Germinal center (tissue), 1 donor: ENCODE results near the gene SYT11.
"Not testable (repeated sequence)": the region's sequence is repeated elsewhere in the genome, so short reads cannot be mapped to it uniquely, and the experiment has no call there.

Experiments
- DNase-seq: peaks from one replicate; pipeline ENCODE4 v3.0.0; 2012; ENCODE audit warnings: mixed read lengths, low spot score

The SYT11 gene

DNA sequence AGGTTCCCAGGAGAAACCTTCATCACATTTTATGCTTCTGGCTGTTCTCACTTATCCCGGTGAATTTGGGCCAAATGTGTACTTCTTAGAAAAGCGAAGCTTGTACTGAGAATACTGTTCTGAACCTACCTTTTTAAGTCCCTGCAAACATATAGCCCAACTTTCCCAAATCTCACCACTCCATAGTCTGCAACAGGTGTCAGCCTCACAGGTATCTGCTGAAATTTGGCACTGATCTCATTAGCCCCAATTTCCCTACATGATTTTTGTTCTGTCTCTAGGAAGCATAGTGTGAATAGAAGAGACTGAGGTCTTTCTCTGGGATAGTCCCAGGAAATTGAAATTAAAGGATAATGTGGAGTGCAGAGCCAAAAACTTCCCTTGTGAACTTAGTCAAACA, 40.3 kb downstream of the SYT11 start:
- no peak for DNase-seq

DNA sequence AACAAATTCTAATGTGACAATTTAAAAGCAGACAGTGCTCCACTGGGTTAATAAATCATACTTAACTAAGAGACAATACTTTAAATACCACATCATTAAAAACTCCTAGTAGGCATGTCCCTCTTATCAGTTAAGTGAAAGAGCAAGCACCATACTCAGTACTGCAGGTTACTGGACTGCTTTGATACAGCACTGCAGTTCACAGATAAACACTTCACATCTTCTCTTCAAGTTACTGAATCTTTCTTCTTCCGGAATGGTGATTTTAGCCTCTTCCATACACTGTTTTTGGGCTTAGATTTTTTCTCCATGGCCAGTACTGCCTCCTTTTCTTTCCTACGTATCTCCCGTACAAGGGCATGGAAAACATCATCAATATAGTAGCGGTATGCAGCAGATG, 40.8 kb downstream of the SYT11 start:
- no peak for DNase-seq

DNA sequence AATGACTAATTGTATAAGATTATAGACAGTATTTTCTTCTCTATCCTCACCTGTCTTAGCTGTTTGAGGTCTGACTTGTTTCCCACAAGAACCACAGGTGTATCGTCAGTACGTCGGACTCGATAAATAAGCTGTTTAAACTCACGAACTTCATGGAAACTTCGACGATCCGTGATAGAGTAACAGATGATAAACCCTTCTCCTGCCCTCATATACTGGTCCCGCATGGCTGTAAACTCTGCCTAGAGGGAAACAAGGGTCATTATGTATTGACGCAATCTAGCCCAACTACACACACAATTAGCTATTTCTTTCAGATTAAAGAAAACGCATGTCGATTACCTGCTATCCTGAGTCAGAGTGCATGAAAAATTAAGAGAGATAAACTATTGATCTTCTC, 44.9 kb downstream of the SYT11 start:
- no peak for DNase-seq

DNA sequence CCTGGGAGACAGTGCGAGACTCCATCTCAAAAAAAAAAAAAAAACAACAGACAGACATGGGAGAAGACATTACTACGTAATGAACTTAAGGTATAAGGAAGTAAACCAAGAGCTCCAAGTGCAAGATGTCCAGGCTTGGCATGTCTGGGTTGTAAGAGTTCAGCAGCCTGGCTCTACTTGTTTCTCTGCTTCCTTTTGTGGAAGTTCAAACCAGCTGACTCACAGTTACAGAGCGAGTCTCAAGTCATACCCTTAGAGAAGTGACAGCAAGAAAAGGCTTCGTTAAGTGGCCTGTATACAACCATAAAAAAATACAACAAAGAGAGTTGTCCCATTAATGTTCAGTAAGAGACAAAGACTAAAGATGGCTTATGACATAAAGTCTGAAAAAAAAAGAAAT, 50.5 kb downstream of the SYT11 start:
- DNase-seq = no peak

DNA sequence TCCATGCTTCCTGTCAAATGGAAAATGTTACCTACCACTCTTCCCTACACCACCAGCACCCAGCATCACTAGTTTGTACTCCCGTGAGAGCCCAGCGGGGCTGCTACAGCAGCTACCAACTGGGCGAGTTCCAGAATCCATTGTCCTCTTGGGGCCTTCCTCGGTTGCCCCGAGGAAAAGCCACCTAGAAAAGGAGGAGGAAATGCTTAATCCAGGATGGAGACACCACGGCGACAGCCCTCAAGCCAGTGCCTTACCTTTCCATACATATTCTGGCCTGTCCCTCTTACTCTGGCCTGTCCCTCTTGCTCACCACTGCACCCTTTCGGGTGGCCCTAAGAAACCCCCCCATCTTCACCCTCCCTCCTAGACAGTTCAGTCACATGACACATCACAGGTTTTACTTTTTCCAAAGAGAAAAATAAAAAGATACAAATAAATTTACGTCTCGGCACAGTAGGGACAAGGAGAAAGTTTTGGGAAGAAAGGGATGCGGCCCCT, 51.3 kb downstream of the SYT11 start:
- no peak for DNase-seq

DNA sequence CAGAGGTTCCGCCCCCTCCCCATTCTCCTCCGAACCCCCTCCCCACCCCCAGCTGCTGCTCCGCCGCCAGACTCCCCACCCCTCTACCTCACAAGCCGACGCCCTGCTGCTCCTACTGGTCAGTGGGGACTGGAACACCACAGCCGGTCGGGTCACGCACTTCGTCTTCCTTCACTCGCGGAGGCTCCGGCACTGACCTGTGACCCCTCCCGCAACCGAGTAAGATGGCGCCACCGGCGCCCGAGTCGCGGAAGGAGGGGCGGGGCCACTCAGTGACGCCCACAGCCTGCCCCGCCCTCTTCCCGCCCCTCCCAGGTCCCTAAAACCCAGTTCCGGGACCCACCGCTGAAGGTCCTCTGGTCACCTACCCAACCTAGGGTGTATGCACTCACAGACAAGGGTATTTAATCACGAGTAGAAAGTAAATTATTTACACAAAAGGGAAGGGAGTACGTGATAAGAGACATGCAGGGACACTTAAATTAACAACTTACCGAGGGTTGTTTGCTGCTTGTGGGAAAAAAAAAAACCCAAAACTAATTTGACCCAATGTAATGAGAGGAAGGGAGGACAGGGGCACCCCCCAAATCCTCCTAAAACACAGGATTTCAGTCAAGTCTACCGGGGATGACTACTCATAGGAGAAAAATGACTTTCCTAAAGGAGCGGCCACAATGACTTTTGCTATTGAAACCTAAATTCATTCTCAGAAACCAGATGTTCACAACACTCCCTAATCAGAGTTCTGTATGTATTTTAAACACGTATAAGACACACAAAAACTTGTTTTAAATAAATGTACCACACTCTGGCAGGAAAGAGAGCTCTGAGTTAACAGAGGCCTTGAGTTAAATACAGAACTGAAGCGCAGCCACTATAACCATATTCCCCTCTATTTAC, 52.0 kb downstream of the SYT11 start, which contains the start of gene RIT1:
TSS of gene RIT1 (minus strand) at position 194 of the 900 bp plus-strand sequence. CDS start 588 bp downstream, outside the sequence.
- DNase-seq = peak; percentile 91

DNA sequence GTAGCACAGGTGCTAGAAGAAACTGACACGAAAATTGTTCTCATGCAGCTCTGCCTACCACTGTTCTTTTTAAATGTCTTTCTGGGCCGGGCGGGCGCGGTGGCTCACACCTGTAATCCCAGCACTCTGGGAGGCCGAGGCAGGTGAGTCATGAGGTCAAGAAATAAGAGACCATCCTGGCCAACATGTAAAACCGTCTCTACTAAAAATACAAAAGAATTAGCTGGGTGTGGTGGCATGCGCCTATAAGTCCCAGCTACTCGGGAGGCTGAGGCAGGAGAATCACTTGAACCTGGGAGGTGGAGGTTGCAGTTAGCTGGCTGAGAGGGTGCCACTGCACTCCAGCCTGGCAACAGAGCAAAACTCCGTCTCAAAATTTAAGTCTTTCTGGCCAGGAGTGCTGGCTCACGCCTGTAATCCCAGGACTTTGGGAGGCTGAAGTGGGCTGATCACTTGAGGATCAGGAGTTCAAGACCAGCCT, 52.7 kb downstream of the SYT11 start:
- DNase-seq = no peak

DNA sequence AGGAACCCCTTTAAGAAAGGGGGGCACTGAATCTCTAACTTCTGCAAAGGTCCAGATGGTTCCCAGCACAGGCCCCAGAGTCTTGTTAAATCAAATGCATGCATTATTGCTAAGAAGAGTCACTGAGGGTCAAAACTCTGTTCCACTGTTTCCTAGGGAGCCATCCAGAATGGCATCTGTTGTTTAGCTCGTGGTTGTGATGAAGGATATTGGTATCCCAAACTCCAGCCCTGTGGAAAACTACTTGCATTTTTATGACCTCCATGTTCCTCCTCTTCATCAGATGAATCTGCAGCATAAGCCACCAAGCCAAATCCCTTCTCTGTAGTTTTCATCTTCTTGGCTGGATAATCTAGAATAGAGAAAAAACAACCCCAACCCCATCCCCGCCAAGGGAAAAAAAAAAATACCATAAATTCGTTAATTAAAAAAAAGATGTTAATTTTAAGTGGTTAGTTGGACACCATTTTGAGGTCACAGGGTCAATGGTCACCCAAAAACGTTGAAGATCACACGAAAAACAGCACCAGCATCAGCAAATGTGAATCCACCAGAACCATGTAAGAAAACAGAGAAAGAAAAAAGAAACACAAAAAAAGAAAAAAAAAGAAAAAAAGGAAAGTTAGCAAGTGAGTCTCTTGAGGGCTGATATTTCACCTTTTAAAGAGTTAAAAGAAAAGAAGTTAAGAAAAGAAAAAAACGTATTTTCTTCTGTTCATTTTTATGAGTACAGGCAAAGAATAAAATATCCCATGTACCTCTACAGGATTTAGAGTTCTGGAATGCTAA, 54.8 kb downstream of the SYT11 start:
- DNase-seq = no peak

DNA sequence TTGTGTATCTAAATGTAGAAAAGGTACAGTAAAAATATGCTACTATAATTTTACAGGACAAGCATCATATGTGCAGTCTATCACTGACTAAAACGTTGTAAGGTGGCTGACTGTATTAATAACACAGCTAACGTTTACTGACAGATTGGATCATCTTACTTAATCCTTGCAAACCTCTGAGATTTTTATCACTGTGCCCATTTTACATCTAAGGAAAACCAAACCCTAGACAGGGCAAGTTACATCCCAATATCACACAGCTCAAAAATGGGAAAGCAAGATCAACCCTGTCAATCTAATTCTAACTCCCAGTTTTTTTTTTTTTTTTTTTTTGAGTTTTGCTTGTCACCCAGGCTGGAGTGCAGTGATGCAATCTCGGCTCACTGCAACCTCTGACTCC, 59.3 kb downstream of the SYT11 start:
- DNase-seq = no peak

DNA sequence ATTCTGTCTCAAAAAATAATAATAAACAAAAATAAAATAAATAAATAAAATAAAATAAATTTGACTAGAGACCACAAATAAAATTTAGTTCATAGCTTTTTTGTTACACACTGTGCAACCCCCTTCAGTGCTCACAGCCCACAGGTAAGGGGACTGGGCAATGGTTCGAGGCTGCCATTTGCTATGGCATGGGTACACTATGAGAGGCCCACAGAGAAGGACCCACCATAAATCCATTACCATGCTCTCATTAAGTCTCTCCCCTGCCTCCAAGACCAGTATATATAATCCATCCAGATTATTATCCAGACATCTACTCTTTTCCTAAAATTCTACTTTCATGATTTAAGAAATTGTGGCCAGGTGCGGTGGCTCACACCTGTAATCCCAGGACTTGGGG, 60.4 kb downstream of the SYT11 start:
- DNase-seq = no peak

DNA sequence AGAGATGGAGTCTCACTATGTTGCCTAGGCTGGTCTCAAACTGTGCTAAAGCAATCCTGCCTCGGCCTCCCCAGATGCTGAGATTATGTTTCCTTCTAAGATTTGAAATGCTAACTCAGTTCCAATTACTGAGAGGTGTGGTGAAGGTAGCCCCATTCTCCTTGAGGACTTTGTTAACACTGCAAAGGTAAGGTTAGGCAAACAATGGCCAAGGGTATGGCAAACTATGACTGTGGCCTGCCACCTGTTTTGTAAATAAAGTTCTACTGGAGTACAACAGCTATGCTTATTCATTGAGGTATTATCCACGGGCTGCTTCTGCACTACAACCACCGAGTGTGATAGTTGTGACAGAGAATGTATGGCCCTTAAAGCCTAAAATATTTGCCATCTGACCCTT, 61.4 kb downstream of the SYT11 start:
- no peak for DNase-seq

DNA sequence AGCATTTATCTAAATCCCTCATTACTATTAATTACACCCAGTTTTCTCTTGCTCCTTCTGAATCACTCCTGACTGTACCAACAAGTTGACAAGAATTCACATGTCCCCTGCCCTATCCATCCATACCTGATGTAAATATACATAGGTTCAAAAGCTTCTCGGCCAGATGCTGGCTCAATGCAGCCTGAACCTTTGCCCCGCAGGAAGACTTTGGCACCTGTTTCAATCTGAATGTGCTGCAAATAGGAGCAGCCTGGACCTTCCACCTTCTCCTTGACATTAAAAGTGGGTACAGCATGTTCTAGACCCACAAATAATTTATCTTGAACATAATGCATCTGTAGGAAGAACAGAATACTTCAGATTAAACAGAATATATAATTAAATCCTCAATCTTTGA, 66.1 kb downstream of the SYT11 start:
- DNase-seq = no peak

DNA sequence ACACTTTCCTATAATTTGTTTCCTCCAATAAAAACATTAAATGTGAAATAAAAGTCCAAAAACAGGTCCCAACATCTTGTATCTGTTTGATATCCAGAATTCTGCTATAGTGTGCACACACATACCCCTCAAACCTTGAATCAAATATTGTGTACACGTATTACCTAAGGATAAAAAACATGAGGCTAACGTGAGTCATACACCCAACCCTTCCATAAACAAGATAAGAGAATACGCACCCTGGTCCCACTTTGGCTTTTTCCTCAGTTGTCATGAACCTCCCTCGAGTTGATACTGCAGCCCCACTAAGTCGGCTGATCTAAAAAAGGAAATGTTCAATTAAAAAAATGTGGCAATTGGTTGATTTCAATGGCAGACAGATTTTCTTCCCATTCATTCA, 69.7 kb downstream of the SYT11 start:
- DNase-seq = no peak

DNA sequence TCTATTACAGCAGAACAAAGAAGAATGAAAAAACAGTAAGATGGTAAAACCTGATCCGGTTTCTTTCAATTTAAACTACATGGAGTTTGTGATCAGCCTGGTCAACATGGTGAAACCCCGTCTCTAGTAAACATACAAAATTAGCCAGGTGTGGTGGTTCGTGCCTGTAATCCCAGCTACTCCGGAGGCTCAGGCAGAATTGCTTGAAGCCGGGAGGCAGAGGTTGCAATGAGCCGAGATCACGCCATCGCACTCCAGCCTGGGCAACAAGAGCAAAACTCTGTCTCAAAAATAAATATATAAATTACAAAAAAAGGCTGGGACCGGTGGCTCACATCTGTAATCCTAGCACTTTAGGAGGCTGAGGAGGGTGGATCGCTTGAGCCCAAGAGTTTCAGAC, 71.4 kb downstream of the SYT11 start:
- DNase-seq = not testable (repeated sequence)

DNA sequence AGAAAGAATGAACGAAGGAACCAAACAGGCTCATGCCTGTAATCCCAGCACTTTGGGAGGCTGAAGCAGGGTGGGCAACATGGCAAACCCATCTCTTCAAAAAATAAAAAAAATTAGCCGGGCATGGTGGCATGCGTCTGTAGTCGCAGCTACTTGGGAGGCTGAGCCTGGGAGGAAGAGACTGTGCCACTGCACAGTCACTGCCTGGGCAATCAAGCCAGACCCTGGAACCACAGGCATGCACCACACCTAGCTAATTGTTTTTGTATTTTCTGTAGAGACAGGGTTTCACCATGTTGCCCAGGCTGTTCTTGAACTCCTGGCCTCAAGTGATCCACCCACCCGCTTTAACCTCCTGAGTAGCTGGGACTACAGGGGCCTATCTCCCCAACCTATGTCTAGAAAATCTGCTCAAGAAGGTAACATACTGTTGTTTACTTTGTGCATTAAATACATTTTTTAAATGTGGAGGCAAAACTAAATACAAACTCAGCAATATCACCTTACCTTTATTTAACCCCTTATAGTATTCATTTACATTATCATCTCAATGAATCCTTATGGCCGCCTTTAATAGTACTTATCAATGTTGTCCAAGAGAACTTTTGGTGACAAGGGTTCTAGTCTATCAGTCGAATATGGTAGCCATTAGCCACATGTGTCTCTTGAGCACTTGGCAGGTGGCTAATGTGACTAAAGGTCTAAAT, 72.1 kb downstream of the SYT11 start:
- DNase-seq = no peak

DNA sequence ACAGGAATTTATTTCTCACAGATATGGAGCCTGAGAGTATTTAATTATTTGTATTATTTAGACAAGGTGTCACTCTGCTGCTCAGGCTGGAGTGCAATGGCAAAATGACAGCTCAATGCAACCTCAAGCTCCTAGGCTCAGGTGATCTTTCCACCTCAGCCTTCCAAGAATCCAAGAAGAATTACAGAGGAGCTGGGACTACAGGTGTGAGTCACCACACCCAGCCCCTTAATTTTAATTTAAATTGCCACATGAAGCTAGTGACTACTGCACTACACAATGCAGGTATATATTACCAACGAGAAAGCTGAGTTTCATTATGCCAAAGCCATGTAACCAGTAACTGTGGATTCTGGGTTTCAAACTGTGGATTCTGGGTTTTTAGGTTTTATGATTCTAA, 72.7 kb downstream of the SYT11 start:
- no peak for DNase-seq

DNA sequence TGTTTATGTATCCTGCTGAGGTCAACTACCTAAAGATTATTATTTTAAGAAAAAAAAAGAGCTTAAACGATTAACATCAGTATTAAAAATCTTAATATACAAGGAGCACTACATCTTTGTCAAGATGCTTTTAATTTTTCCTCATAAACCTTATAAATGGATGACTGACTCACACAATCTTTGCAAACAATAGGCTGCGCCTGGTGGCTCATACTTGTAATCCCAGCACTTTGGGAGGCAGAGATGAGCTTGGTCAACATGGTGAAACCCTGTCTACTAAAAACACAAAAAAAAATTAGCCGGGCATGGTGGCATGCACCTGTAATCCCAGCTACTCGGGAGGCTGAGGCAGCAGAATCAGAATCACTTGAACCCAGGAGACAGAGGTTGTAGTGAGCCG, 73.1 kb downstream of the SYT11 start:
- DNase-seq = no peak

DNA sequence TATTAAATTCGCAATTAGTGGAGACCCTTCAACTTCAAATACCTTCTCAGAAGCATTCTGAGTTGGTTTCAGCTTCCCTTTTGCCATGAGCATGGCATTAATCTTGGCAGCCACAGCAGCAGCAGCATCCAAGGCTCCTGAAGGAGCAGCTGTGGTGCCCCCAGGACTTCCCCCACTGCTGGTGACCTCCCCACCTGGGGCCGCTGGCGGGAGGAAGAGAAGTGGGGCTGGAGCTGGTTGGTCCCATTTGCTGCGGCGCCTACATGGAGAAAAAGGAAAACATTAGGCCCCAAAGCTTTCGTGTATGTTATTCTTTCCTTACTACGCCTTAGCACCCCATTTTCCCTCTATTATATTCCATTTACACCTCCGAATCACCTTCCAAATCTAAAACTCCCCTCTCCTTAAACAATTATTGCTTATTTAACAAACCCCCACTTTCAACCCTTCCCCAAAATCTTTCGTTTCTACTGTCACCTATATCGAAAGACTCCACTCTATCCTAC, 74.3 kb downstream of the SYT11 start:
- no peak for DNase-seq

DNA sequence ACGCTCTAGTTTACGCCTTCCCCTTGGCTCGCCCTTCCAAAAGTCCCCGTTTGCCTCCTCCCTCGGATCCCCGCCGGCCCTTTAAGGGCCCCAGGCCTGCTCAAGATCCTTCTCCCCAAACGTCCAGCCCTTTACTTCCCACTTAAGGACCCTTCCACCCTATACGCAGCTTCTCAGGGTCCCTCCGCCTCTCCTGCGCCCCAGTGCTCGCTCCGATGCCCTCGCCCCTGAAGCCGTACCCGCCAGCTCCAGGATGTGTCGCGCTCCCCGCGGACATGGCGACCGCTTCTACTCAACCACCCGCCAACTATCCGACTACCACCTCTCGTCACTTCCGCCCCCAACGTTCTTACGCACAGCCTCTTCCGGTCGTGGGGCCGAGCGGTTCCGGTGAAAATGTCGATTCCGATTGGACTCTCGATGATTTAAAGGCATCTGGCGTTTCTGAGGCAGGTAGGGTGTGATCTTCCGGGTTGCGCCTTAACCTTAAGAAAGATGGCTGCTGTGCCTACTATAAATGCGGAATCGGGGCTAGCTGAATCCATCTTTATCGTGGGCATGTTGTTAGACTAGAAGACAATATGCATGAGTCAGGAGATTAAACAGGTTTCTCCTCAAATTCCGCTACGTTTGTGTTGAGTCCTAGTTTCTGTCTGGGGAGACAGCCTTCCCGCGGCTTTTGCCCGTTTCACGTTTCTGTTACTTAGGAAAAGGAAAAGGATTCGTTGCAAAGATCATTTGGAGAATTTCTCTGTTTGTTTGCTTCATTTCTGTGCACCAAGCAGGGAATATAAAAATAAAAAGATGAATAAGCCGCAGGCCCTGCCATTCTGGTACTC, 74.9 kb downstream of the SYT11 start, which contains the start of gene KHDC4:
TSS of gene KHDC4 (minus strand) at position 317 of the 839 bp plus-strand sequence. CDS start at position 277, 40 bp downstream.
- peak; percentile 95 for DNase-seq
